HG03039 (cell line): ENCODE data around the gene HSP90AB1.

Source experiments
- ATAC-seq: cut with Tn5 transposase; IDR thresholded peaks from one replicate; pipeline ENCODE4 v1.9.1; 2021; ENCODE audit warnings: mild to moderate bottlenecking, moderate library complexity; ENCODE audit not compliant: unreplicated experiment

The HSP90AB1 gene

GRCh38 chr6:44278774-44279697 lies 32.1 kb downstream of the HSP90AB1 start:
- no peak for ATAC-seq

- no peak for ATAC-seq
These were observed 37.2 kb downstream of the HSP90AB1 start for GRCh38 chr6:44284121-44284520.

- ATAC-seq: no peak
These were observed 38.0 kb downstream of the HSP90AB1 start for GRCh38 chr6:44284867-44285266.

- no peak for ATAC-seq
These were observed 38.8 kb downstream of the HSP90AB1 start for GRCh38 chr6:44285552-44286284.

- ATAC-seq: no peak
These were observed 39.3 kb downstream of the HSP90AB1 start for GRCh38 chr6:44286285-44286565.

- no peak for ATAC-seq
These were observed 39.8 kb downstream of the HSP90AB1 start for GRCh38 chr6:44286747-44287146.

GRCh38 chr6:44289726-44290260 lies 42.9 kb downstream of the HSP90AB1 start:
- no peak for ATAC-seq

- no peak for ATAC-seq
These were observed 44.9 kb downstream of the HSP90AB1 start for GRCh38 chr6:44291841-44292240.

- ATAC-seq: no peak
These were observed 45.9 kb downstream of the HSP90AB1 start for GRCh38 chr6:44292661-44293365.

GRCh38 chr6:44294832-44295791 lies 48.2 kb downstream of the HSP90AB1 start:
- ATAC-seq: no peak

GRCh38 chr6:44297063-44298038 lies 50.5 kb downstream of the HSP90AB1 start:
- no peak for ATAC-seq

- ATAC-seq: no peak
These were observed 51.3 kb downstream of the HSP90AB1 start for GRCh38 chr6:44298055-44298803.

- no peak for ATAC-seq
These were observed 52.0 kb downstream of the HSP90AB1 start for GRCh38 chr6:44298864-44299263.

GRCh38 chr6:44300292-44300823 lies 53.5 kb downstream of the HSP90AB1 start:
- ATAC-seq: no peak

GRCh38 chr6:44301106-44301505 lies 54.2 kb downstream of the HSP90AB1 start:
- no peak for ATAC-seq

- ATAC-seq: no peak
These were observed 55.1 kb downstream of the HSP90AB1 start for GRCh38 chr6:44301782-44302564.

- ATAC-seq: no peak
These were observed 56.0 kb downstream of the HSP90AB1 start for GRCh38 chr6:44302856-44303255.
